HG03025 (cell line): ENCODE measurements around the gene COG2.

Source experiments
- ATAC-seq: cut with Tn5 transposase; IDR thresholded peaks from one replicate; pipeline ENCODE4 v1.9.1; 2021; ENCODE audit warnings: mild to moderate bottlenecking, moderate library complexity; ENCODE audit not compliant: unreplicated experiment, low FRiP score

The COG2 gene

DNA sequence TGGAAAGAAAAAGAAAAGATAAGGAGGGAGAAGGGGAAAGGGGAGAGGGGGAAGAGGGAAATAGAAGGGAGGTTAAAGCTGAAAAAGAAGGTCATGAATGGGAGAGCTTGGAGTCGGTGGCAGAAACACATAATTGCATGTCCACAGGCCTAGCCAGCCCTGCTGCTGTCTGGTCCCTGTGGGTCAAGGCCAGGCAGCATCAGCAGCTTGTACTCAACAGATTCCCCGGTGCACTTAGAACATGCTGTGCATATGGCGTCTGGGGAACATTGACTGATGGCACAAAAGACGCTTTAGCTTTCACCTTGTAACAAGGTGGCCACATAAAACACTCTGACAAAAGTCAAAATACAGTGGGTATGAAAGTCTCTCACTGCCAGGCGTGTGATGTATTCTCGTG, 25.9 kb downstream of the COG2 start:
- no peak for ATAC-seq

DNA sequence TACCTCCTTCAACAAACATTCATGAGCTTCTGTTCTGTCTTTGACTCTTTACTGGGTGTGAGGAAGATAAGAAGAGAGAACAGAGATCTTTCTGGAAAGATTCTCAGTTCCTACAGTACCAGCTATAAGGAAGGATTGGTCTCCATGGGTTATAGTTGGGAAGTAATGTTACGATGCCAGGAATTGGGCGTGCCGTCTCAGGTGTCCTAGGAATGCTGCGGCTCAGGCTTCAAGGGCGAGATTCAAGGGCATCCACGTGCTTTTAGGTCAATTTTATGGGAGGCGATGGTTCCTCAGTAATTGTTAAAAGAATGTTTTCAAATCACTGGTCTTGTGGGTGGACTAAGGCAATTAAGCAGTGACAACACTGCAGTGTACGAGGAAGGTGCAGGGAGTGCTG, 27.3 kb downstream of the COG2 start:
- ATAC-seq = no peak

DNA sequence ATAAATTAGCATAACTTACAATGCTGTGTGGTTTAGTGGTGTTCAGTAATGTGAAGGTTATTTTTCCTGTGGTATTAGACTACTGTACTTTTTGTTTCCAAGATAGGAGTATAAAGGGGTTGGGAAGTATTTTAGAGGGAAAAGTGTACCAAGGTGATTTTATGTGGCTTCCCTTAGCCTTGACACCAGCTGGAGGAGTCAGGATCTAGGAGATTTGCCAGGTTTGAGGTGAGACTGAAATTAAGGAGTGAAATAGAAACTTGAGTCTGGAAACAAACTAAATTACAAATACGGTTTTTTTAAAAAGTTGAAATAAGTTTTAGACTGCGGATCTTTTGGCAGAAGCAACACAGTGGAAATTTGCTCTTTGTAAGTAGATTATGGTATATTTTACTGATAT, 32.3 kb downstream of the COG2 start:
- no peak for ATAC-seq

DNA sequence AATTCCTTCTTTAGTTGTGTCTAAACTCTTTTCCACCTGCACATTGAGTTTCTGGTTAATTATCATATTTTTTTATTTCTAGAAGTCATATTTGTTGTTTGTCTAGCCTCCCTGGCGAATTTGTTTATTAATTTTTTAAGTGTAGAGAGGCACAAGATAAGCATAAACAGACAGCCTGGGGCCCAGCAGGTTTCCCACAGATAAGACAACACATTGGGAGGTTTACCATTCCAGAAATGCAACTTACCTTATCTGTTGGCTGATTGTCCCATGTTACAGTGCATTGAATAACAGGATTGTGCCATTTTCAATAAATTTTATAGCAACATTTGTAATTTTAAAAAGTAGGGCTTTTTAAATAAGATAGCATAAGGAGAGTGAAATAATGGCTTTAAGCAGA, 34.9 kb downstream of the COG2 start:
- no peak for ATAC-seq

DNA sequence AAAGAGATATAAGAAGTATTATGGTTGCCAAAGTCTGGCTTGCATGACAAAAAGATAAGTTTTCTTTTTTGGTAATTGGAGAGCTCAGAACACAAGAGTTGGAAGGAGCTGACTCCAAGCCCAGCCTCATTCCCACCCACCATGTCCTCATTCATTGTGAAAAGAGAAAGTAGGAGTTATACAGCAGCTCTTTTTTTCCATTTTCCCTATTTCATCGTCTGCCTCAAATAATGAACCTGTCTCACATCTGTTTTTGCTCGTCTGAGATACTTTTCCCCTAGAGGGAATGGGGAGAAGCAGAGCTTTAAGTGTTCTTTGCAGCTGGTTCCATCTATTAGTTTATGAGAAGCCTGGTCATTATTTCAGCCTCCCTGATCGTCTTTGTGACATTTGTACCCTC, 36.9 kb downstream of the COG2 start:
- ATAC-seq = no peak

DNA sequence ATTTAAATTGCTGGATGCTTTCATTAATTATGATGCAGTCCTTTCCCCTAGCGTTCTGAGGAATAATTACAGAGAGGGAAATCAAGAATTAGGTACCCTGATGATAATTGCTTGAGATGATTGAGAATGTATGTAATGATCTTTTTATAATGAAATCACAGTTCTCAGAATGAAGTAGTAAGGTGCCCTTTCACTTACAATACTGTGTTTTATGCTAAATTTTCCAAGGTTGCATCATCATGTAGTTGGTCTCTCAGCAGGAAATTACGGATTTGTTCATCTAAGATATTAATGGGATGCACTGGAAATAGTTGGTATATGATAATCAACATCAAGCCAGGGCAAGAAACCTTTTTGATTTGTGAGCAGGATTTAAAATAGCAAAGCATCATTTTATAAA, 37.5 kb downstream of the COG2 start:
- no peak for ATAC-seq

DNA sequence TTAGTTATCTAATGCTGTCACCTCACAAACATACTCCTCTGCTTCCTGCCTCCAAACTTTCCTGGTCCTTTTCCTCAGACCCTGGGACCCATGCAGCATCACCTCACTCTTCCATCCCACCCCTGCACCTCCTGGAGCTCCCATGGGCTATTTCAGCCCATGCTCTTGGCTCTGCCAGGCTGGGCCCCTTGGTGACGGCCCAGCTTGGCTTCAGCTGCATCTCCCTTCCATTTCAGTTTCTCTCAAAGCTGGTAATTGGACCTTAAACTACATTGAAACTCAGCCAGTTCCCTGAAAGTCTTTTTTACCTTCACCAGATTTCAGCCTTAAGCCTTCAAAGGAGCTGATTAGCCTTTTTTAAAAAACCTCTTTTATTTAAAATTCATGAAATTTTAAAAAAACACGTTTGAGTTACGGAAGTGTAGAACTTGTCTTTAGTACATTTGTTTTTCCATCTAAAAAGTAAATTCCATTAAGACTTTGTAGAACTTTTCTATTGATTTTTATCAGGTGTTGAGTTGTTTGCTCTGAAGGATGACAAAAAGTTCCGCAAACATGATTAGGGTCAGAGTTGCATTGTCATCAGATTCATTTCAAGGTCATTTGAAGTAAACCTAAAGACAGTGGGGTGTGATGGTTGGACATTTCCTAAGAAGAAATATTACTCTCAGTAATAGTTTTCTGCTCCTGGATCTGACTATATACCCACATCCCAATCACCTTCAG, 38.2 kb downstream of the COG2 start:
- no peak for ATAC-seq

DNA sequence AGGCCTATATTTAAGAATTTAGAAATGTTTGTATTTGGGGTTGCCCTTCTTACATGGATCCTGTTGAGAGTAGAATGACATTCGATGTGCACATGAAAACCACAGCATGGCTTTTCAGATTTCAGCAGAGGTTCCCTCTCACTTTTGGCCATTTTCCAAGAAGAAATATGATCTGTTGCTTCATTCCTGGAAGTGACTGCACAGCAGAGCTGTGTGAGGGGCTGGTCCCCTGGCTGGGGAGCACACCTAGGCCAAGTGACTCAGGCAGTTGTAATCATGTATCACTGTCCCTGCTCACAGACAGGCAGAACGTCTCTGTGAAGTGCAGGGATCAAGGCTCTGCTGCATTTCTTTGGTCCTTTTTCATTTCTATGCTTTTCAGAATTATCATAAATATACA, 39.3 kb downstream of the COG2 start:
- ATAC-seq = no peak

DNA sequence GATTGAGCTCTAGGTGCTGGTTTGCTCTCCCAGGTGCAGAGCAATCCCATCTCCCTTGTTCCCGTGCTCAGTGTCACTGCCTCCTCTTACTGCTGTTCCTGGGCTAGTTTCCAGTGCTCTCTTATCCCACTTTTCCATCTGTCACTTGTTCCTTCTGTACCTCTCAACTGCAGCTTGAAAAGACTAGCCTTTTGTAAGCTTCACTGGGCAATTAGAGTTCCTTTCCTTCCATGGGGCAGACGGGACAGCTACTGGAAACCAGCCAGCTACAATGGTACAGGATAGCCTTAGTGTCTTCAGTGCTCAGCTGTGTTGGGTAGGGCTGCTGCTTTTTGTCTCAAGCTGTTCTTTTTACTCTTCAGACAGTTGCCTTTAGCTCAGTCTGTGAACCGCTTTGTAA, 40.0 kb downstream of the COG2 start:
- no peak for ATAC-seq

DNA sequence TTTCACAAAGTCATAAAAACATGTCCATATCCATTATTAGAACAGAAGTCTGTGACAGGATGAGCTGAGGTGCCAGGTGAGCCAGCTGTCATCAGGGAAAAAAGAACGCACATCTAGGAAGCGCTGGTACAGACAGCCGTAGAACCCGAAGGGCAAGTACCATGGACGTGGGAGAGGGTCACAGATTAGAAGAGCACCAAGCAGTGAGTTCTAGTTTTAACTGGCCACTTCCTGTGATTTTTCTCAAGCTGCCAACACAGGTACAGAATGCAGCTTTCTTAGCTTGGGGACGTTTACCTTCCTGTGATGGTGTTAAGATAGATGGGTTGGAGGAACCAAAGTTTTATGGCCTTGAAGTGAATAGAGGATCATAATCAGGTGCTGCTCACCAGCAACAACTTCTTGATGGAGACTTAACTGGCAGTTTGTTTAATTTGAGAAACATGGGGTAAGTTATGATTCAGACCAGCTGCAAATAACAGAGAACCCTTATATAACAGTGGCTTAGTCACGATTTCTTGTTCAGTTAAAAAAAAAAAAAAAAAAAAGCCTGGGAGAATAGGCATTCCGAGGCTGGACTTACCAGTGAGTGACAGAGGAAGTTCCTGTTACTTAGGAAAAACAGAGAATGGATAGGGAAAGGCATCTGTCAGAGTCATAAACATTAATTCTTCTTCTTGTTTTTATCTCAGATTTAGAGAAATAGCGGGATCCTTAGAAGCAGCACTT, 40.8 kb downstream of the COG2 start:
- no peak for ATAC-seq

DNA sequence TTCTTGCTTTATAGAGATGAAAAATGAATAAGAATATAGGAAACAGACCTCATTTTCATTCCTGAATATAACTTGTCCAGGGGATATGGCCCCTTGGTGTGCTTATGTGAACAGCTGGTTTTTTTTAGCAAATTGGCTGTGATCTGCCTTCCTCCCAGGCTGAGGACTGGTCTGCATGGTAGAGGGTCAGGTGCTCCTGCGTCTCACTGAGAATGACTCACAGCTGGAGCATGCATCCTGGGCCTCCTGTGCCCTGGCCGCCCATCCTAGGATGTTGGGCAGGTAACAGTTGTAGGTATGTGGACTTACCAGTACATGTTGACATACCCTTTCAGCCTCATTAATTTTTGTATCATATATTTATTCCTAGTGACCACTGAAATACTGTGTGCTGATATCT, 41.9 kb downstream of the COG2 start:
- no peak for ATAC-seq

DNA sequence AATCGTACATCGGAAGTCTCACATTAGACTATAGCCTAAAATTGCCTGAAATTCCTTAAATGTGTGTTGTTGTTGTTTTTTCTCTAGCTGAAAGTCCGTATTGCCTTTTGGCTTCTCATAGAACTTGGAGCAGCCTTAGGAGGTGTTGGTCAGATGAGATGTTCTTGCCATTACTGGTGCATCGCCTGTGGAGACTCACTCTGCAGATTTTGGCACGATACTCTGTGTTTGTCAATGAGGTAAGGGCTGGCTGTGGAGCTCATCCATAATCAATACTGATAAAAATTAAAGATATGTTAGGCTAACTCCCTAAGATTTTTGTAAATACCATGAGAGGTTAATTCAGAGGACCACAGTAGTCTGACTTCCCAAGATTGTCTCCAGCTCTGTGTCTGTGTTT, 42.7 kb downstream of the COG2 start:
- ATAC-seq = no peak

DNA sequence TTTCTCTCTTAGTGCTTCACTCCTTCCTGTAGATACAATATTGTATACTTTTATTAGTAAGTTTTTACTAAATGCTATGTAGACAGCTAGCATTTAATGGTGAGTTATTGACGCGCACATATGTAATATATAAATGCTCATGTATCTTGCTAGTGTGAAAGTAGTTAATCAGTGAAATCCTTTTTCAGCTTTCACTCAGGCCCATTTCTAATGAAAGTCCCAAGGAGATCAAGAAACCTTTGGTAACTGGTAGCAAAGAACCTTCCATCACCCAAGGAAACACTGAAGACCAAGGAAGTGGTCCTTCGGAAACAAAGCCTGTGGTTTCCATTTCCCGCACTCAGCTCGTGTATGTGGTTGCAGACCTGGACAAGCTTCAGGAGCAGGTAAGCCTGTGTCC, 44.5 kb downstream of the COG2 start:
- ATAC-seq = no peak

DNA sequence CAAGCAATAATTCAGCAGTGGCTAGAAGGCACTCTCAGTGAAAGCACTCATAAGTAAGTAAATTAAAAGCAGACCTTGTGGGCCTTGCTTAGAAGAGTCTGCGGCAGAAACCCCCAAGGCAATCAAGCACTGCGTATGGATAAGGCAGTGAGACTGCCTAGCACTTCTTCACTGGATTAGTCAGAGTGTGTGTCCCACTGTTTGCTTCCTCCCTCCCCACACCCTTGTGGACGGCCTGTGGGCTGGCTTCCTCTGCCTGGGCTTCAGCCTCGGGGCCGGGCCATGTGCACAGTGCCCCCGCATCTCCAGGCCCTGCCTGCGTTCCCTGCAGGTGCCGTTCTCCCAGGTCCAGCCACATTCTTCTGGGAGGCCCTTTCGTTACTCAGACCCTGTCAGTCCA, 47.8 kb downstream of the COG2 start:
- no peak for ATAC-seq

DNA sequence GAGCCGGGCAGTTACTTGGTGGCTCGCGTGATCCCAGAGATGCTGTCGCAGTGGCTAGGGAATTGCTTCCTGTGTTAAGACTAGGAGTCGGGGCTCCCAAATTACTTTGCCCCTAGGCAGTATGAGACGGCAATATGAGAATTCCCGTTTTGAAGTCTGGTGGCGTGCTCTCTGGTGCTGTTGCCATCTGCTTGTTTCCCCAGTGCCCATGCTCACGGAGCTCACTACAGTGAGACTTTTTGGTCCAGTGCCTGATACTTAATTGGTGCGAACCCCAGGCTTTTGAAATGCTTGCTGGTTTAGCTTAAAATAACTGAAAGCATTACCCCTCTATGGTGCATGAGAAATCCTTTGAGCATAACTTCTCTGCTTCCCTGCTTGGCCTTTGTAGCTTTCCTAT, 49.3 kb downstream of the COG2 start:
- no peak for ATAC-seq

DNA sequence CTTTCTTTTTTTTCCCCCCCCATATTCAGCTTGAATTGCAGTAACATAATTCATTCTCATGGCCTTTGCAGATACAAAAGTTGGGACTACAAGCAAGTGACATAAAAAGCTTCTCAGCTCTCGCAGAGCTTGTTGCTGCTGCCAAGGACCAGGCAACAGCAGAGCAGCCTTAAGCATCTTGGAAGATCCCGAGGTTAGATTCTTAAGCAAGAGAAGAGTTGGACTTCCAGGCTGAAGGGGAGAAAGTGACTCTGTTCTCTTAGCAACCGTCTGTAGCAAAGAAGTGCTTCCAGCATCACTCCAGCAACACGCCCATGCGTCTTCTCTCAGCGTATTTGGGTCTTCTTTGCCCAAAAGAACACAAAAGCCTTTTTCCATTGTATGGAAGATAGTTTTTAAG, 50.9 kb downstream of the COG2 start:
- no peak for ATAC-seq

DNA sequence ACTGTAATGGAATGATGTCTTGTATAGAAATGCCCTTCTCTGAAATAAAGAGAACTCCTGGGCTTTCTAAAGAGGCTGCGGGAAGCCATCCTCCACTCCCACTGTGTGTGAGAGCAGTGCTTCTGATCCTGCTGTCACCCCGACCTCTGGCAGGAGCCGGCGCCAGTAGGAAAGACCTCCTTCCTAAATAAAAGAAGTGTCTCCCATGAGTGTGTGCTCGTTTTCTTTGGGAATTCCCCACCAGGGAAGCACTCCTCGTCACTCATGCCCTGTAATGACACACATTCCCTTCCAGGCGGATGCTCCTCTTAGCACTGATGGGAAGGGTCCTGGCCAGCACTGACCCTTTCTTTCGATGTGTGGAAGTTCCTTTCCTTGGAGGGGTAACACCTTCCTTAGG, 51.5 kb downstream of the COG2 start:
- ATAC-seq = no peak

DNA sequence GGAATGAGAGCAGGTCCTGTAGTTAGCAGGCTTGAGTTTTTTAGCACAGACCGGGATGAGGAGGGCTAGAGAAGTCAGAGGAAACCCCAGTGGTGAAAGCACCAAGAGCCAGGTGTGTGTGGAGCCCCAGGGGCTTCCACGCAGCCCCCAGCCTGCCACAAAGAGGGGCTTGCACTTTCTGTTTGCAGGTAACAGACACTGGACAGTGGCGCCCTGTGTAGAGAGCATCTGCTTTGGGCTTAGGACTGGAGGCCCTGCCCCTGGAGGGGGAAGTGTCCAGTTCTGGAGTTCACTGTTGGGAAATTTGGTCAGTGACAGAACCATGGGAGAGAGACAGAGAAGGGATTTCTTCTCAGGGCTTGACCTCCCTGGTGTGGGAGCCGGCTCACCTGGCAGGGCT, 52.2 kb downstream of the COG2 start:
- no peak for ATAC-seq

DNA sequence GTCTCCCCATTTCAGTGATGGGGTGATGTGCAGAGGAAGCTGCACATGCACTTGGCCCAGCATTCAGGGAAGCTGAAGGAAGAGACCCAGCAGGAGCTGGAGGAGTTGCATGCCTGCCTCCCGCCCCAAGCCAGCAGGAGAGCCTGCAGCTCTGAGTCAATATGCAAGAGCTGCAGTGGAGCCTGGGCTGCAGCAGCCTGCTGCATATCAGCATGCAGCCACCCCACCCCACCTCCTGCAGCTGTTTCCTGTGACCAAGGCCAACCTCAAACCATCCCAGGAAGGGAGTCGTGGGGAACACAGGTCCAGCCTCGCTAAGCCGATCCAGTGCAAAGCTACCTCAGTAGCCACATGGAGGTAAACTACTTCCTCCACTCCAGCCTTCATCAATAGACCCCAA, 52.7 kb downstream of the COG2 start:
- ATAC-seq = no peak

DNA sequence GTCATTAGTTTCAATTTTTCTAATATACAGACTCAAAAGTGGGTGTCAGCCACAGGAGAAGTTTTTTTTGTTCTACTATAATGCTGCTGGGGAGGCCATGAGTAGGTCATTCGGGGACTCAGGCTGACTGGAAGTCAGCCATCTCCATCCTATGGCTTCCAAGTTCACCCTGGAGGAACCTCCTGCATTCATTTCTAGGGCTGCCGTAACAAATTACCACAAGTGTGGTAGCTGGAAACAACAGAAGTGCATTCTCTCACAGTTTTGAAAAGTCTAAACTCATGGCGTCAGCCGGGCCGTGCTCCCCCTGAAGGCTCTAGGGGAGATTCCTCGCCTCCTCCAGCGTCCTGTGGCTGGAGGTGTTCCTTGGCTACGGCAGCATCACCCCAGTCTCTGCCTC, 53.9 kb downstream of the COG2 start:
- no peak for ATAC-seq

DNA sequence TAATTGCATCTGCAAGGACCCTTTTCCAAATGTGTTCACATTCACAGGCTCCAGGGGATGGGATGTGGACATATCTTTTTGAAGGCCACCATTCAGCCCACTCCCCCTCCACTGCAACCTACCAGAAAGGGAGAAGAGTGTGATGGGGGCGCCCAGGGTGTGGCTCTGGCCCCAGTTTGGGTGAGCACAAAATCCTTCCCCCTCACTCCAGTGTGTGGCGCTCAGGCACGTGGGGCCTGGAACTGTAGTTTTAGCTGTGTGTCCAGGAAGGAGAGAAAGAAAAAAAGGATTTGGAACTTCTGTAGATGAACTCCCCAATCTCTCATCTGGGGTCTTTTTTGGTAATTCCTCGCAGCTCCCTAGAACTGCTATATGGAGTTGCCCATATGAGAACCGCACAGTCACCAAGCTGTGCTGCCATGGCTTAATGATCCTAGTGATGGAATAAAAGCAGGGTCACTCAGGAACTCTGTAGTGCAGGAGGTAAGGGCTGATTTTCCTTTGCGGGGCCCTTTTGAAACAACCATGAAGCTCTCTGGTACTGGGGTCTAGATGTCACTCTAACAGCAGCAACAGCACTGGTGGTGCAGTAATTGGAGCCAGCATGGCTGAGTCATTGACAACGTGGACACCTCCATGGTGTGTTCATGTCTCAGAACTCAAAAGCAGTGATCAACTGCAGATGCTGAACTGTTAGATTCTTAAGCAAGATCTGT, 54.6 kb downstream of the COG2 start:
- ATAC-seq = no peak

DNA sequence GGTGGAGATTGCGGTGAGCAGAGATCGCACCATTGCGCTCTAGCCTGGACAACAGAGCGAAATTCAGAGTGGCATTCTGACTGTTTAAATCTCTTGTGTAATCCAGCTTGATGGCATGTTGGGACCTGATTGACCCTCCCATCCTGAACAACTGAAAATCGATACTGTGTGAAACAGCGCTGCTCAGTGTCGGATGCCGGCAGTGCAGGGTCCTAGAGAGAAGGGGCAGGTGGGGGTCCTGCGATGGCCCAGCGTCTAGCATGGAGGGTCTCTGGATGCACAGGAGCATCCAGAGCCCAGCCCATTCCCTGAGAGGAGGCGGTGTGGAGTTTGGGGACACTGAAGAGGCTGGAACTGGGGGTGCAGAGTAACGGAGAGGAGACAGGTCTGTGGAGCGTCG, 55.8 kb downstream of the COG2 start:
- ATAC-seq = no peak
